GM18526 (cell line): ENCODE measurements around the gene COL23A1.

ENCODE experiments used
- POLR2A ChIP-seq: IDR thresholded peaks from 3 replicates; pipeline ENCODE4 v1.6.1; 2011; ENCODE audit not compliant: insufficient read length; ENCODE audit errors: extremely low read depth

COL23A1 gene

DNA sequence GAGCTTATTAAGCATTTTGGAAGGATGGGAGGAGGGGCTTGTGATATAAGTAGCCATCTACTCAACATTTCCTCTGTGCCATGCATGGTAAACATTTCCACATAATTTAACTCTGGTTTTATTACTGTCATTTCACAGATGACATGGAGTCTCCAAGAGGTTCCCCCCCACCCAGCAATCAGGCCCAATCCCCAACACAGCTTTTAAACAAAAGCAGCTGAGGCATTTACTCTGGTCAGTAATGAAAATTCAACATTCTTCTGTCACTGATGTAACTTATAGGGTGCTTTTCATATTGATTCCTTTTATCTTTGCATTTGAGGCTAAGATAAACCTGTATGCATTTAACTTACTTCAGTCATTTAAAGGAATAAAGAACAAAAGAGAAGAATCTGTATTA is 128.1 kb downstream of the COL23A1 start:
- no peak for TF ChIP-seq POLR2A

- TF ChIP-seq POLR2A = no peak
Observed at GRCh38 chr5:178461004-178461730, 129.0 kb downstream of the COL23A1 start.

GRCh38 chr5:178460598-178460997 is 129.6 kb downstream of the COL23A1 start:
- no peak for TF ChIP-seq POLR2A

DNA sequence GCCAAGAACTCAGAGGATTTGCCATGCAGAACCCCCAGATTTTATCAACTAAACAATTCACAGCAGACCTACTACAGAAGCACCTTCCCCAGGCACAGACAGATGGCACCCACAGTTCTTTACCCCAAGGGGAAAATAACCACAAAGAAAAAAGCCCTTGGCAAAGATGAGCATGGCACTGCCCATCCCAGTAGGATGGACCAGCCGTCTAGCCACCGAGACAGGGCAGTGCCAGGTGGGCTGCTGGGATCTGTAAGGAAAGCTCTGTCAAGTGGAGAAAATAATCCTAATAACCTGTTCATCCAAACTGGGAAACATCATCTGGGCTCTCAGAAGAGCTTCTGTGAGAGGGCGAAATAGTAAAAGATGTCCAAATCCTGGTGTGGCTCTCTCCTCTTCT is 130.0 kb downstream of the COL23A1 start:
- TF ChIP-seq POLR2A = no peak

GRCh38 chr5:178458140-178458539 is 132.1 kb downstream of the COL23A1 start:
- no peak for TF ChIP-seq POLR2A

DNA sequence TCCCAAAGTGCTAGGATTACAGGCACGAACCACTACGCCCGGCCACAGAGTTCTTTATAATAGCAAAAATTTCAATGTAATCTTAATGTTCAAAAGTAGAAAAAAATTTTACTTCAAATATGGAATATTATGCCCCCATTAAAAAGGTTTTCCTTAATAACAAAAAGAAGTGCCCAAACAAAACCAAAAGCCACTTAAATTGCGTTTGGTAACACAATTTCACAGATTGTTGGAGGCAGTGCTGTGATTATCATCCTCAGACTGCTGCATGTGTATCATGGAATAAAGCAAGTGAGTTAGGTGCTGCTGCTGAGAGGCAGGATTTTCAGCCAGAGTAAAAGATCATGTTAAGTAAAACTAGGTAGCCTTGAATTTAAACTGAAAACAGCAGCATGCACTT is 132.7 kb downstream of the COL23A1 start:
- TF ChIP-seq POLR2A = no peak

GRCh38 chr5:178455480-178455835 is 134.7 kb downstream of the COL23A1 start:
- no peak for TF ChIP-seq POLR2A

DNA sequence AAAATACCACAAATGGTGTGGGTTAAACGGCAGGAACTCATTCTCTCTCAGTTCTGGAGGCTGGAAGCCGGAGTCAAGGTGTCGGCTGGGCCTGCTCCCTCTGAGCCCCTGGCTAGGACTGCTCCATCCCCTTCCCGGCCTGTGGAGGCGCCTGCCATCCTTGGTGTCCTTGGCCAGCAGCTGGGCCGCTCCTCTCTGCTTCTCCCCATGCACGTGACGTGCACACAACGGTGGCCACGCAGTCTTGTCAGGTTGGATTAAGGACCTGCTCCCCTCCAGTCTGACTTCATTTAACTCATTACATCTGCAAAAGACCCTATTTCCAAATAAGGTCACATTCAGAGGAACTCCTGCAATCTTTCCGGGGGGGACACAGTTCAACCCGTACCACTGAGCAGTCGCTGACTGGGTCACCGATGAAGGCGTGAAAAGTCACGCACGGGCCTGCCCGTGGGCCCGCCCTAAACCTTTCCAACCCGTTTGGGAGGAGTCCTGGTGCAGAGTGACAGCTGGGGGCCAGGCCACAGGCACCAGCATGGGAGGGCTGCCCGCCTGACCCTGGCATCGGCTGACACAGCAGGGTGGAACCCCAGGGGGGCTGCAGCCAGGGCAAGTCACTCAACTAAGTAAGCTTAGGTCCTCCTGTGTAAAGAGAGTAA is 135.2 kb downstream of the COL23A1 start:
- no peak for TF ChIP-seq POLR2A

DNA sequence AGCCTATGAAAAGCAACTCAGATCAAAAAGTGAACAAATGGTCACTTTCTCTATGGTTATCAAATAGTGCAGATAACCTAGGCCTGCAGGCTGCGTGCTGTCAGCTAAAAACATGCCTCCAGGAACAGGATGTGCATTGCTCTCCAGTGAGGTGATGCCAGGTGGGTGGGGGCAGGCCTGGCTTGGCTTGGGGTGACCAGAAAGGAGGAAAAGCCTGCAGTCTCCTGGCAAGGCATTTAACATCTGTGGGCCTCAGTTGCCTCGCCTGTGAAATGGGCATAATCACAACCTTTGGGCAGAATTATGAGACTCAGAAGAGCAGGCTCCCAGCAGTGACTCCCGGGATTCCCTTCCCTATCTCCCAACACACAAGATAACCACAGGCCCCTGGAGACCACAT is 135.9 kb downstream of the COL23A1 start:
- TF ChIP-seq POLR2A = no peak

- no peak for TF ChIP-seq POLR2A
Observed at GRCh38 chr5:178453224-178453623, 137.0 kb downstream of the COL23A1 start.

DNA sequence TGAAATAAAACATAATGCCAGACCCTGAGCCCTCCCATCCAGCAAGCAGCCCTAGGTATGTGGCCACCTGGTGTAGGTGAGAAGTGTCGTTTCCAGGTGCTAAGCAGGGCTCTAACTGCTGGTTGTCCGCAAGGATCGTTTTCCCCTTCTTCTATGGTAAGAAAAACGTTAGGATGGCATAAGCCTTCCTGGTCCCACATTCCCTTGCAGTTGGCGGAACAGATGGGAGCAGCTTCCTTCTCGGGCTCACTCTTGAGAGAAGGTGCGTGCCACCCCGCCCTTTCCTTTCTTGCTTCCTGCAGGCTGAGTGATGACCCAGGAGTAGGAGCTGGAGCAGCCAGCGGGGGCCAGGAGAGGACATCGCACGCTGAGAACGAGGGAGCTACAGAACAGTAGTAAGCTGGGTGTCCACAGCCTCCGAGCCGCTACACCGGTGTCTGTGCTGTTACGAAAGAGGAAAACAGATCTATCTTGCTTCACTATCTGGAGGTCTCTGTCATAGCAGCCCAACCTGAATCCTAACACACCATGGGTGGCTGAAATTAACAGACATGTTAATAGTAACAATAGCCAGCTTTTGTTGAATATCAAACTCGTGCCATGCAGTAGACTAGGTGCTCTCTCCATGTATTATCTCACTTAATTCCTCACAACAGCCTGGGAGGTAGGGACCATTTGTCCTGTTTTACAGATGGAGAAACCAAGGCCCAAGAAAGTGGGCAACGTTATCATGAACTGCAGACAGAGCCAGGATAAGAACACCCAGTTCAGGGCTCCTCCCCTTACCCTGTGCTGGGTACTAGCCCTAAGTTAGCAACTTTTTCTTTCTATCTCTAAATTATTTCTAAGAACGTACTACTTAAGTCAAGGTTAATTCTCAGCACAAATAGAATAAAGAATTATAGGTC is 139.8 kb downstream of the COL23A1 start:
- no peak for TF ChIP-seq POLR2A

DNA sequence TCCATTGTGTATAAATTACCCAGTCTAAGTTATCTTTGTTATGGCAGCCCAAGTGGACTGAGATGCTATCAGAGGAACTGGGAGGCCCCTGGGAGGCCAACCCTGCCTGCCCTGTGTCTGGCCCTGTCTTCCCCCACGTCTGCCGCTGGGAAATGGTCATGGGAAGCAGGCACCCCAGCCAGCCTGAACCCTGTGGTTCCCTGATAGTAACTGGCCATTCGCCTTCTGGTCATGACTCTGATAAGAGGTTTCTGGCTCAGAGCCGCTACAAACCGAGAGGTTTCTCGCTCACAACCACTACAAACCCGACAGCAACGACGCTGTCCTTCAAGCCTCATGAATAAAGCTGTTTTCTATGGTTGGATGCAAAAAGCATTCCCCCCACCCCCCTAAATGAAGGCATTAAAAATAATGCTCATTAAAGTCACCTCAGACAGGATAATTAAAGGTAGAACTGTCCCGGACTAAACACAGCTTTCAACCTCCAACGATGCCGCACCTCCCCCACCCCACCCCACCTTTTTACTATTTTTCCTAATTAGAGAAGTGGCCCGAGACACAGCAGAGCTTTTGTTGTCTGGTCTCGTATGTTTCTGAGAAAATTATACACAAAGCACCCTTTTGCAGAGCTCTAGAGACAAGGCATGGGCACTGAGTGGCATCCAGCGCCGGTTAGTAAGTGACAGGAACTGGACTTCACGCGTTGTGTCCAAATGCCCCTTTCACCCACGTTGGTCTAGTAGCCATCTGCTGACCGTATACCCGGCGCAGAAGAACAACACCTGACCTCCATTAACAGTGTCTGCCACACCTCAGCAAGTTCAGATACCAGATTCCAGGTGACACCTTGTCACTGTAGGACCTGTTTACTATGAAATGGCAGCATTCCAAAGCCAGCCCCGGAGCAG is 140.8 kb downstream of the COL23A1 start:
- TF ChIP-seq POLR2A = no peak

- TF ChIP-seq POLR2A = no peak
Observed at GRCh38 chr5:178445534-178445933, 144.7 kb downstream of the COL23A1 start.

DNA sequence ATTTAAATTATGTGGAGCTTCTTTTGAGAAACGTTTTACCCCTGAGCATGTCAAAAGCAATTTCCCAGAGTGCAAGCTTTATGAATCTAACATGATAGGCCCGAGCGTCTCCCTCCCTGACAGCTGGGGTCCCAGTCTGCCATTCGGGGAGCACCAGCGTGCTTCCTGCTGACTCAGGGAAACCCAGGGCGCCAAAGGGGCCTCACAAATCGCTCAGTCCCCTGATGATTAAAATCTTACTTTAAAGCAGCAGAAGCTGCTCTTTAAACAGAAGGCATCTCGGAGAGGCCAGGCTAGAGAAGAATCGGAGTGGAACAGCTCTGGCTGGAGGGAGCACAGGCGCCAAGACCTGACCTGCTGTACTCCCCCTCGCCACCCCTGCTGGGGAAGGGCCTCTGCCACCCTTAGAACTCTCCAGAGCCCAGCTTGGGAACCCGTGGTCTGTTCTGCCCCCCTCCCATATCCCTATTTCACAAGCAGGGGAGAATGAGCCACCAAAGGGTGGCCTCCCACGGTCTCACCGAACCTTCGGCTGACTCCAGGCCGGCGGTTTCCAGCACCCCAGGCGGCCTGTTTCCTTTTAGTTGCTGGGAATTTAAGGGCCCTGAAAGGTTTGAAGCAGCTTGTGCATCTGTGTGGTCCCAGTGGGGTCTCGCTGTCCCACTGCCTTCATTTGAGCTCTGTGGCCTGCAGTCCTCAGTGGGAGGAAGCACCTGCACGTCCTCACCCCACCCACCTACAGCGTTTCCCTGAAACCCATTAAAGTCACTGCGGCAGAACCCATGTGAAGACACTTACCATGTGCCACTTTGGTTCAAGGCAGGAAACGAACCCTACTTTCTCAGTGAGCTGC is 147.6 kb downstream of the COL23A1 start:
- TF ChIP-seq POLR2A = no peak
